NK-92 (cell line): ENCODE measurements around the gene FOXK1.

Source experiments
- DNase-seq: peaks from one replicate; lab custom pipeline; 2025; ENCODE audit not compliant: unreplicated experiment; lab: John Stamatoyannopoulos, UW

The FOXK1 gene

GRCh38 chr7:4742852-4743251 is 60.8 kb downstream of the FOXK1 start:
- DNase-seq = no peak

- no peak for DNase-seq
Observed at GRCh38 chr7:4744391-4745264, 62.5 kb downstream of the FOXK1 start.

DNA sequence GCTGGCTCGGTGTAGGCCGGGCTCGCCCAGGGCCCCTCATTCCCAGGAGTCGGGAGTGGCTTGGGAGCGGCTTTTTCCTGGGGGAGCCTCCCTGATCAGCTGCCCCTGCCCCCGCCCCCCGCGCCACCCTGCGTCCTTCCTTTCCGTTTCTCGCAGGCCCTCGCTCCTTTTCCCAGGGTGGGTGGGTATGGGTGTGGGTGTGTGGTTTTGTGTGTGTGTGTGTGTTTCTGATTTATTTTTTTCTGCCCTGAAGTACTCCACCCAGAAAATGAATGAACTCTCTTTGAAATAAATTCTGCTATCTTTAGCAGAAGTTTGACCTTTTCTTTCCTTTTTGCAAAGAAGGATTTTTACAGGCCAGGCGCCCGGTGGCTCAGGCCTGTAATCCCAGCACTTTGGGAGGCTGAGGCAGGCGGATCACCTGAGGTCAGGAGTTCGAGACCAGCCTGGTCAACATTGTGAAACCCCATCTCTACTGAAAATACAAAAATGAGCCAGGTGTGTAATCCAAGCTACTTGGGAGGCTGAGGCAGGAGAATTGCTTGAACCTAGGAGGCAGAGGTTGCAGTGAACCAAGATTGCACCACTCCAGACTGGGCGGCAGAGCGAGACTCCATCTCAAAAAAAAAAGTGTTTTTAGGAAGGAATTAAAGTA is 63.3 kb downstream of the FOXK1 start:
- no peak for DNase-seq

DNA sequence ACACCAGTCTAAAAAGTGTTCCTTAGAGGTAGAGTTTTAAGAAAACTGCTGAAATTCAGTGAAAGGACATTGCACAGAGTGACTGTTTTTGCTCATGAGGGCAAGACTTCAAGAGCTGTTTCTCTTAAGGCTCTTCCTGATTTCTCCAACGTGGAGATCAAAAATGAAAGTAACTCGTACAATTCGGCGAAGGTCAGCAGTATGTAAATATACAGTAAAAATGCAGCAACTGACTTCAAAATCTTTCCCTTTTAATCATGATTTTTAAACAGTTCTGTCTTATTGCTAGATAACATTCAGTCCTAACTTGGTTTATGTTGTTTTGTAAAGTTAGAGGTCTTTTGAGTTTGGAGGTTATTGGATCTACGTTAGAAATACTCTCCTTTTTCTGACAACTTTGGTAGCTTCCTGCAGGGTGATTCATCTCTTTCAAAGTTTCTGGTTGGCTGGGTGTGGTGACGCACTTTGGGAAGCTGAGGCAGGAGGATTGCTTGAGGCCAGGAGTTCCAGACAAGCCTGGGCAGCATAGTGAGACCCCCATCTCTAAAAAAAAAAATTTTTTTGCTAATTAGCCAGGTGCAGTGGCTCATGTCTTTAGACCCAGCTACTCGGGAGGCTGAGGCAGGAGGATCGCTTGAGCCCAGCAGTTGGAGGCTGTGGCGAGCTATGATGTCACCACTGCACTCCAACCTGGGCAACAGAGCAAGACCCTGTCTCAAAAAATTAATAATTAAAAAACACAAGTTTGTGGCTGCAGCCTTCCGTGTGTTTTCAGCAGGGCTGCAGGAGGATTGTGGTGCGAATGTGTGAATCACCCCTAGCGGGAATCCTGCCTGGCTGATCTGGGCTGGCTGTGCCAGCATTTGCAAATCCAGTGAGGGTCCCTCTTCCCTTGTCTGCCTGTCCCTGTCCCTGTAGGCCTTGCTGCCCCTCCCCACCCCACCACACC is 64.2 kb downstream of the FOXK1 start:
- no peak for DNase-seq

GRCh38 chr7:4747013-4747412 is 64.9 kb downstream of the FOXK1 start:
- DNase-seq = no peak

DNA sequence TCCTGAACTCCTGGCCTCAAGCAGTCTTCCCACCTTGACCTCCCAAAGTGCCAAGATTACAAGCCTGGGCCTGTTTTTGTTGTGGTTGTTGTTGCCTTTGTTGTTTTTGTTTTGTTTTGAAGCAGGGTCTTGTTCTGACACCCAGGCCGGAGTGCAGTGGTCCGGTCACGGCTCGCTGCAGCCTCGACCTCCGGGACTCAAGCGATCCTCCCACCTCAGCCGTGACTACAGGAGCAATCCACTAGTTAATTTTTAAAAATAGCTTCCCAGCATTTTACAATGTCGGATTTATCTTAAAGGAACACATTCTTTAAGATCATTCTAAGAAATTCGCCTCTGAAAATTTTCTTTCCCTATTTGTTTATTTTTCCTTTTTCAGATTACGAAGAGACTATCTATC is 65.7 kb downstream of the FOXK1 start:
- DNase-seq = no peak

DNA sequence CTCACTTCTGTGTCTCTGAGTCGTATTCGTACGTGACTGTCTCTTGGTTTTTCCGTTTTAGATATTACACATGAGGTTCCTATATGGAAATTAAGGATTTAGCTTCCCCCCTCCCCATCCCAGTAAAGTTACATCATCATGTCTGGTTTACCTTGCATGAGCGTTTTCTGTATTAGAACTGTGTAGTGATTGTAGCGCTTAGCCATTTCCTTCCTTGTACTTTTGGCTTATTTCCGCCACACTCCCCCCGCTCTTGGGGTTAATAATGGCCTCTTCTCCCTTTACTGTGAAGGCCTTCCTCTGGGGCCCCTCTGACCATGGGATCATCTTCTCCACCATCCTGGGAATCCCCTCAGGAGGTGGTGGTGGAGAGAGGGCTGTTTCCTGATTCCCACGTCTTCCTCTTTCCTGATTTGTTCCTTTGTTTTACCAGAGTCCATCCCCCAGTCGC is 66.2 kb downstream of the FOXK1 start:
- DNase-seq = no peak

DNA sequence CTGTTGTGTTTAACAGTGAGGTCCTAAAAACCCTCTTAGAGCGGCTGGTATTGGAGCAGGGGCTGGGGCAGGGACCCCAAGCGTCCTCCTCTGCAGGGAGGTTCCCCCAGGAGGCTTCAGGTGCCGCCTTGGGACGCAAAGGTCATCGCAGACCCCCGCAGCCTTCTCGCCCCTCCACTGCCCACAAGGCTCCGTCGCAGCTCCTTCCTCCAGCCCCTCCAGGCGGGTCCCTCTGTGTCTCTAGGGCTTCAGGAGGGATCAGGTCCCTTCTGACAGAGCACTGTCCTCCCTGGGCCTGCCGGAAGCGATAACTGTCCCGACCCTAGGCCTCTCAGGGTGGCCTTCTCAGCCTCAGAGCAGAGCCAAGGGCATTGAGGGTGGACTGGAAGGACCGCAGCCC is 67.3 kb downstream of the FOXK1 start:
- no peak for DNase-seq

DNA sequence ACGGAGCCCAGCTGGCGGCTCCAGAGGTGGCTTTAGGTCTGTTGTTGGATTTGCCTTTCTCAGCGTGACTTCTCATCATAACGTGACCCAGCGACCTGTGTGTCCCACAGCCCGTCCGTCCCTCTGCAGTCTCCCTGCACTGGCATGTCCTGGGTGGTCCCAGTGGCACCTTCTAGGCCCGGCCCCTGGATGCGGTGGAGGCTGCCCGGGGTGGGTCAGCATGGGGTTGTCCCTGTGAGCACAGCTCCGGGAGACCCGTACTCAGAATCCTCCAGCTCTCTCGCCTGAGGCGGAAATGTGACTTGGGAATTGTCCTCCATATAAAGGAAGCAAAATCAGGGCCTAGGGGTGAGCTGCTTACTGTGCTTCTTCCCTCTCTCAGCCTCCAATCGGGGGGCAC is 67.7 kb downstream of the FOXK1 start:
- DNase-seq = no peak

DNA sequence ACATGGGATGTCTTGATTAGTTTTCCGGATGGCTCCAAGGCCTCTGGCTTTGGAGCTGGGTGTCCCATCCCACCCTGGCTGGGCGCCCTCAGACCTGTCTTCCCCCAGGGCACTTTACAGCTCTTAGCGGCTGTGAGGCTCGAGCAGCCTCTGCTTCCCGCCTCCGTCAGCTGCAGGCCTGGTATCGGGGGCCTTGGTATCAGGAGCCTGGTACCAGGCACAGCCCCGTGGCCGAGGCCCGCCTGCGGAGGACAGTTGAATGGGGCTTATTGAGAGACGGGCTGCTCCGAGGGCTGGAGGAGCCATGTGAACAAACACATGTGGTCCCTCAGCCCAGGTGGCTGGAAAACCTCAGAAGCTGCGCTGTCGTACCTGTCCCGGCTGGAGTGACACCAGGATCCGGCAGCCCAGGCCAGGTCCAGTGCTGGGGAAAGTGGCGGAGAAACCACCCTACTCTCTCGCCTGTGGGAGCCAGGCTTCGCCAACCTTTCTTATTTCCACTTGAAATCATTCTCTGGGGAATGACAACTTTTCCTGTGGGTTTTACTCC is 69.4 kb downstream of the FOXK1 start:
- DNase-seq = no peak

DNA sequence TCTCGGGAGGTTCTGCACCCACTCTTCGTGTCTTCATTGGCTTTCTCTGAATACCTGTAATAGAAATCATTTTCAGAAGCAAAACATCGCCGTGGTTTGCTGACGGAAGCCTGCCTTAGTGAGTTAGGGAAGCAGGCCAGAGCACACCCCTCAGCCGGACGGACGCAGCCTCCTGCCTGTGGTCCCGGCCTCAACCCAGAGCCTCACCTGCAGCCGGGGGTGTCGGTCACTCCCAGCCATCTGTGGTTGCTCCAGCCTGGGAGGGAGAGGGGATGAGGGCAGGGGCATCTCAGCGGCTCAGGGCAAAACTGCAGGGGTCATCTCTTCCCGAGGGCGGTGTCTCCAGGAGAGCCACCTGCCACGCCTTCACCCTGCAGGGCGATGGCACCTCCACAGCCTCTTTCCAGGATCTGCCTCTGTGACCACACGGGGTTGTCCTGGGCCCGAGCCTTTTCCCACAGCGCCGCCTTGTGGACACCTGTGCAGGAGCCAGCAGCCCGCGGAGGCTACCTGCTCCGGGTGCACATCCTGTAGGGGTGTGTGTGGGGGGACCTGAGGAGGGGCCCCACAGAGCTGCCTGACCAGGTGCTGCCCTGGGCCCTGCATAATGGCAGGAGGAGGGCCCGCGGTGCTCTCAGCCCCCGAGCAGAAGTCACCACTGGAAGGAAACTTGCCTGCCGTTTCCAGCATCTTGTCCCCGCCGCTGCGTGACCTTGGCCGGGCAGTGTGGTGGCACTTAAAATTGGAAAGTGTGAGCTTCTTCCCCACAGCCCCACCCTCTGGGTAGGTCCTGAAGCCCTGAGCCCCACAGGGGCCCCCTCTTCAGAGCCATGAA is 71.7 kb downstream of the FOXK1 start:
- DNase-seq = no peak

DNA sequence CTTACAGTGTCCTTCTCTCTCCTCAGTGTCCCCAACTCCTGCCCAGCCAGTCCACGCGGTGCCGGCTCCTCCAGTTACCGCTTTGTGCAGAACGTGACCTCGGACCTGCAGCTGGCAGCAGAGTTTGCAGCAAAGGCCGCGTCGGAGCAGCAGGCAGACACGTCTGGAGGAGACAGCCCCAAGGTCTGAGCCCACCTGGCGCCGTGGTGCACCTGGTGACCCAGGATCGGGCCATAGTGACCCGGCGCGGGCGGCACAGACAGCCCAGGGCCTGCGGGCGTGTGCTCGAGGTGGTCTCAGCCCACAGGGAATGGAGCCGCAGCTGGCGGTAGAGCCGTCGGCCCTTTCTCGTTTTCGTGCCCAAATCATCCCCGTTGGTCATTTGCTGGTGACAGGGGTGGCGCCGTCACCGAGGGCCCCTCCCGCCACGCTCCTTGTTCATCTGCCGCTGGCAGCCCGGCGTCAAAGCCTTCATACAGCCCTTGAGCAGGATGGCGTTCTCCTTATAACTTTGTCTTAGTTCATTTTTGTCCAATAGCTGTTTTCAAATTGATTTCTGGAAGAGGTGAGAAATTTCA is 72.4 kb downstream of the FOXK1 start:
- no peak for DNase-seq

- DNase-seq = no peak
Observed at GRCh38 chr7:4755045-4755444, 73.0 kb downstream of the FOXK1 start.

- no peak for DNase-seq
Observed at GRCh38 chr7:4758111-4758510, 76.0 kb downstream of the FOXK1 start.

GRCh38 chr7:4758791-4759190 is 76.7 kb downstream of the FOXK1 start:
- no peak for DNase-seq

DNA sequence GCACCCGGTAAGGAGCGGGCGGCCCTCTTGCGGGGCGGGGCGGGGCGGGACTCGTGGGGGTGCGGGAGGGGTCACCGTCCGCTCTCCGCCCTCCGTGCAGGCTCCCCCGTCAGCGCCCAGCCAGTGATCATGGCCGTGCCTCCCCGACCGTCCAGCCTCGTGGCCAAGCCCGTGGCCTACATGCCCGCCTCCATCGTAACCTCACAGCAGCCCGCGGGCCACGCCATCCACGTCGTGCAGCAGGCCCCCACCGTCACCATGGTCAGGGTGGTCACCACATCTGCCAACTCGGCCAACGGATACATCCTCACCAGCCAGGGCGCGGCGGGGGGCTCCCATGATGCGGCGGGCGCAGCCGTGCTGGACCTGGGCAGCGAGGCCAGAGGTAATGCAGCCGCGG is 77.1 kb downstream of the FOXK1 start:
- no peak for DNase-seq

DNA sequence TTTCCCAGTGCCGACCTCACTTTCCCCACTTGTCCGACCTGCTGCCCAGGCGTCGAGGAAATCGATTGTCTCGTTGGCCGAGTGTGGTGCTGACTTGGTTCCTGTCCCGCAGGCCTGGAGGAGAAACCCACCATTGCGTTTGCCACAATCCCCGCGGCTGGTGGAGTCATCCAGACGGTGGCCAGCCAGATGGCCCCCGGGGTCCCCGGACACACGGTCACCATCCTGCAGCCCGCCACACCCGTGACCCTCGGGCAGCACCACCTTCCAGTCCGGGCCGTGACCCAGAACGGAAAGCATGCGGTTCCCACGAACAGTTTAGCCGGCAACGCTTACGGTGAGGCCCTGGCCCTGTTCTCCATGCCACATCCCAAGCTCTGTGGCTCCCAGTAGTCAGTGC is 78.9 kb downstream of the FOXK1 start:
- DNase-seq = no peak

GRCh38 chr7:4762121-4763055 is 80.3 kb downstream of the FOXK1 start:
- DNase-seq = no peak
